ENCODE measurements around the gene GGCX.

The GGCX gene

DNA sequence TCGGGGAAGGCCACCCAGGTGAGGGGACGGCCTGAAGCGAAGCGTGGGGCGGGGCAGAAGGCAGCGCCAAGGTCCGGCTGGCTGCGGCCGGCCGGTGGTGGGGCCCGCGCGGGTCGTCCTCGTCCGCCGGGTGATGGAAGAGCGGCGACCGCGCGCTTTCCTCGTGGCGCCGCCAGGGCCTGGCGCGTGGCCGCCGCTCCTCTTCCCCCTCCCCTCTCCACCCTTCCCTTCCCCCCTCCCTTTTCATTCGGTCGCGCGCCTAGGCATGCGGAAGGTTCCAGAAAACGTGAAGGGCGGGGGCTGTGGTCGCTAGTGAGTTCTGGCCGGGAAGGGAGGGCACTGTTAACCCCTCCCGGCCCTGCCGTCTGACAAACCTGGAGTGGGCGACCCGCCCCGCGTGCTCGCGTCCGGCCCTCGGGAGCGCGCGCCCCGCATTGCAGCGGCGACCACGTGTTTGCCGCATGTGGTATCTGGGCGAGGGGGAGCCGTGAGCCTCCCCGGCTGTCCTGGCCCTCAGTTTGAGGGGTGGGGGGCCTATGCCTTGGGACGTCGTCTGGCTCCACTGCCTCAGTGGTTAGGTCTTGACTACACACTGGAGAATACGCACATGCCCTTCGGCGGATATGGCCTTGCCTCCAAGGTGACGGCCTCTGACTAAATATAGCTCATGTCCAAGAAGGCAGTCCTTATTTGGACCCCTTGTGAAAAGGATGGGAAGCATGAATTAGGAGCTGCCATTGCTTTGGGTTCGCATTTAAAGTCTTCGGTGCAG is 21.7 kb downstream of the GGCX start:
- no peak for DNase-seq

DNA sequence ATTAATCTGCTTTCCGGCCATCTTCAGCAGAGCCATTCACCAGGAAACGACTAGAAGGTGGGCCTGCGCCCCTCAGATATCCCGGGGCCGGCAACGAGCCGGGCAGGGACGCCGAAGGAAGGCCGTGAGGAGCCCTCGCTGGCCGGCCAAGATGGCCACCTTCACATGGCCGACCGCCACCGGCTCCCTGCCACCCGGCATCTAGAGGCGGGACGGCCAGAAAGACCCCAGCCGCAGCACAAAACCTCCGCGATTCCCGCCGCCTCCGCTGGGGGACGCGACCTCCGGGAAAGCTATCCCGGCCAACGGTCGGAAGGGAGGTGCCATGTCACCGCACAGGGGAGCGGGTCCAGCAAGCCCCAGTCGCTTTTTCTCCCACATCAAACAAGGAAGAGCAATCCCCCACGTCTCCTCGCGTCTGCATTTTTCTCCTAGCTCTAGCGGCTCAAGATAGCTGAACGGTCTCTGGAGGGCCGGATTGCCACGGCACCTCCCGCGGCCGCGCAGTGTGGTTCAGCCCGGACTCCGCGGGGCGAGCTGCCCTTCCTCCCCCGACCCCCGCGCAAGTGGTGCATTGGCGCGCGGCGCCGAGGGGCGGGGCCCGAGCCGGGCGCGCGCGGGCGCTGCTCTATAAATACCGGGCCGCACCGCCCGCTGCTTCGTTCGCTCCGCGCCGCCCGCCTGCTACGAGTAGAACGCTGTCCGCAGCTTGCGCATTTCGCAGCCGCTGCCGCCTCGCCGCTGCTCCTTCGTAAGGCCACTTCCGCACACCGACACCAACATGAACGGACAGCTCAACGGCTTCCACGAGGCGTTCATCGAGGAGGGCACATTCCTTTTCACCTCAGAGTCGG is 22.6 kb downstream of the GGCX start, which contains the start of gene MAT2A:
Gene MAT2A (plus strand): TSS at position 662 of the 854 bp plus-strand sequence. CDS start 120 bp downstream, at position 782.
- DNase-seq = peak; percentile 93

DNA sequence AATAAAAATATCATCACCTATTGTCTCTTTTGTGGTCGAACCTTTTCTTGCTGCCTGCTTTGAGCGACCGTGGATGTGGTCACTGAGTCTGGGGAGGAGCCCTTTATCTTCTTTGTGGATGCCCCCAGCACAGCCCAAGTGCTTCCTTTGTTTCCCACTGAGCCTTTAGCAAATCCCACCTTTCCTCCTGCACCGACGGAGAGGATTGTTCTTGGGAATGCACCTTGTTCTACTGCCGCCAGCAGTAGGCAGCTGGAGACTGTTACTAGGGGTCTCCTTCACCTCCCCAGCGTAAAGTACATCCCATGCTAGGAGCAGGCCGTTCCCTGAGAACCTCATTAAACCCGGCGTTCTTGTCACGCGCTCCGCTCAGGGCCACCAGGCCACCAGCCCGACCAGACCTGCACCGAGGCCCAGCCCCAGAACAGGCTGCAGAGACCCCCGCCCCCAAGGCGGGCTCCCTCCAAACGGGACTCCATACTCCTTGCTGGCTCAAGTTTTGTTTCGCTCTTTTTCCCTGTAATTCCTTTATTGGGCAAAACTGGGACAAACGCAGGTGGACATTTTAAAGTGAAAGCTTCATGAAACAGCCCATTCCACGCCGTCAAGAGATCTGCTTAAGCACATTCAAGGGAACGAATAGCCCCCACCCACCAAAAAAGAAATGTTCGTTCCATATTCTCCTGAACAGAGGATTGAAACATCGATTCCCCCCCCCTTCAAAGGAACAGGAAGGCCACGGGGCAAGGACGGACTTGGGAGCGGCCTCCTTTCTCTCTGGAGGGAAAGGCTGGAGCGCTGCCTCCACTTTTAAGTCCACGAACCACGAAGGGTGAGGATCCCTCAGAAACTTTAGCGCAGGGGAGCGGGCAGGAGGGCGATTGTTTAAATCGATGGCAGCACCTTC is 23.4 kb downstream of the GGCX start:
- DNase-seq = peak; percentile 37

DNA sequence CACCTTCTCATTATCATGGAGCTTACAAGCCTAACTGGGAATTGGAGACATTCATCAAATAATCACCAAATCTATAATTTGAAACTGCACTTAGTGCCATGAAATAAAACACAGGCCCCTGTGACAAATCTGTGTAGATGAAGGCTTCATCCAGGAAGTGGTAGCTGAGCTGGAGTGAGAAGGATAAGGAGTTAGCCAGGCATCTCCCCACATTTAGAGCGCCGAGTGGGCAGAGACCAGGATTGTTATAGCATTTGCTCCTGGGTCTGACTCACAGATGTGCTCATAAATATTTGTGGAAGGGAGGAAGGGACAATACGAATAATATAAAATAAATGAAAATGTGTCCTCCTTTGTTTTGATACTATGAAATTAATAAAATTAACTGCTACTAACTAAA is 24.8 kb downstream of the GGCX start:
- DNase-seq = no peak

DNA sequence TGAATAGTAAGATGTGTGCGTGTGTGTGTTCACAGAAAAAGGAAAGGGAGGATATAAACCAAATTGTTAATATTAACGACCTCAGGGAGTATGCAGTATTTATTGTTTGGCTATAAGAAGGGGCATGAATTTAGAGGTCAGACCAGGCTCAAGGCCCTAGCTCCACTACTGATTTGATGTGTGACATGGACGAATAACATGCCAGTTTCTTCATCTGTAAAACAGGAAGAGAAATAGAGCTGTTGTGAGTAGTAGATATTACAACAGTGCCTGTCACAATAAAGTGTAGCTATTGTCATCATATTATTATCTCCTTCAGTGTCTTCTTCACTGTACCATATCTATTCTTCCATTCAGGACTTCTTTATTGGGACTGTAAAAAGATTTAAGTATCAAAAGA is 26.4 kb downstream of the GGCX start:
- DNase-seq = no peak

DNA sequence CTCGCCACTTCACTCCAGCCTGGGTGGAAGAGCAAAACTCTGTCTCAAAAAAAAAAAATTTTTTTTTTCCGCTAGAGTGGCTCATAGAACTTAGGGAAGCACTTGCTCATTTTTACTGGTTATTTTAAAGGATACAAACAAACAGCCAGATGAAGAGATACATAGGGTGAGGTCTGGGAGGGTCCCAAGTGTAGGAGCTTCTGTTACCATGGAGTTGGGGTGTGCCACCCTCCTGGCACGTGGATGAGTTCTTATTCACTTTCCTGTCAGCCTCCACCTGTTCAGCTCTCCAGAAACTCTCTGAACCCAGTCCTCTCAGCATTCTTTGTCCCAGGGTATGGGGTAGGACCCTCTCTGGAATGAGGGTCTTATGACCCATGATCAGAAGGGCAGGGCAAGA is 27.2 kb downstream of the GGCX start:
- no peak for DNase-seq

DNA sequence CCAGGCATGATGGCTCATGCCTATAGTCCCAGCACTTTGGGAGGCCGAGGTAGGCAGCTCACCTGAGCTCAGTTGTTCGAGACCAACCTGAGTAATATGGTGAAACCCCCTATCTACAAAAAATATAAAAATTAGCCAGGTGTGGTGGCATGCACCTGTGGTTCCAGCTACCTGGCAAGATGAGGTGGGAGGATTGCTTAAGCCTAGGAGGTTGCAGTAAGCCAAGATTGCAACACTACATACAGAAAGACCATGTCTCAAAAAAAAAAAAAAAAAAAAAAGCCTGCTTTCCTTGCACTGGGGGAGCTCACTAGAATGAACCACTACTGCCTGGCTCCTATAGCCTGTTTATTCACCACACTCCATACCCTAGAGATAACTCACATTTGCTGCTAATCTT is 29.7 kb downstream of the GGCX start:
- no peak for DNase-seq

DNA sequence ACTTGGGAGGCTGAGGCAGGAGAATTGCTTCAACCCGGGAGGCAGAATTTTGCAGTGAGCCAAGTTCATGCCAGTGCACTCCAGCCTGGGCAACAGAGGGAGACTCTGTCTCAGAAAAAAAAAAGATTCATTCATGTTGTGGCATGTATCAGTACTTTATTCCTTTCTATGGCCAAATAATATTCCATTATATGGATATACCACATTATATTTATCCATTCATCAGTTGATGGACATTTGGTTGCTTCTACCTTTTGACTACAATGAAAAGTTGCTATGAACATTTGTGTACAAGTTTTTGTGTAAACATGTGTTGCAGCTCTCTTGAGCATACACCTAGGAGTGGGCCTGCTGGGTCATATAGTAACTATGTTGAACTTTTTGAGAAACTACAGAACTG is 31.5 kb downstream of the GGCX start:
- no peak for DNase-seq

DNA sequence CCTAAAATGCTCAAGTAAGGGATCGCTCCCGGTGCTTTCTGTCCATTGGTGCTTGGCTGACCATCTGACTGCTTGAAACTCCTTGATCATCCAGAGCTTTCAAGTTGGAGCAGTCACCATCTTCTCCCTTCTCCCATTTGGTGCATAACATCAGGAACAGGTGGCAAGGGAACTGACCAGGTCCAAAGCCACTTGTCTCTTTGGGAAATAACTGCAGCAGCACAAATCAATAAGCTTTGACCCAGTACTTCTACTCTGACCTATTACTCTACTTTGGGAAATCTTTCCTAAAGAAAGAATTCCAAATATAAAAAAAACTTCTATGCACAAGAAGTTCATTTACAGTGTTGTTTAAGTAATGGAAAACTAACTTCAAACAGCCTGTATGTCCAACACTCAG is 32.9 kb downstream of the GGCX start:
- DNase-seq = no peak

DNA sequence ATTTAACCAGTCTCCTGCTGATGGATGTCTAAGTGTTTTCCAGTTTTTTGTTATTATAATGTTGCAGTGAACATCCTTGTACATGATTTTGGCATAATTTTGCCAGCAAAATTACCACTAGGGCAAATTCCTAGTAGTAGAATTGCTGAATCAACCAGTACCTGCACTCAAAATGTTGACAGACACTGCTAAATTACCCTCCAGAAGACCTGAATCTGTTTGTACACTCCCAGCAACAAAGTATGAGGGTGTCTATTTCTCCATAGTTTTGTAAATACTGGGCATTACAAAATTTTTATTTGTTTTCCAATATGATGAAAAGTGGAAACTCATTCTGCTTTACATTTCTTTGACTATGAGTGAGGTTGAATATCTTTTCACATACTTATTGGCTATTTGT is 33.5 kb downstream of the GGCX start:
- no peak for DNase-seq

DNA sequence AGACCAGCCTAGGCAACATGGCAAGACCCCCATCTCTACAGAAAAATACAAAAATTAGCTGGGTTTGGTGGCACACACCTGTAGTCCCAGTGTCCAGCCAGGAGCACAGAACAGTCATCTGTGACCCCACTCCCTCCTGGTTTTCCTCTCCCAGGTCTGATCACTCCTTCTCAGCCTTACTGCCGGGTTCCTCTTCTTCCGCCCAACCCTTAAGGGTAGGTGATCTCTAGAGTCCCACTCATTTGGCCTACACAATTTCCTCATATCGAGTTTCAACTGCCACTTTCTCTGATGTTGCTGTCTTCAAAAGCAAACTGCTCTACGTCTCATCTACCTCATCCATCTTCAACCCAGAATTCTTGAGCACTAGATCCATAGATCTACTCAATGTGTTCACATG is 35.7 kb downstream of the GGCX start:
- DNase-seq = no peak

DNA sequence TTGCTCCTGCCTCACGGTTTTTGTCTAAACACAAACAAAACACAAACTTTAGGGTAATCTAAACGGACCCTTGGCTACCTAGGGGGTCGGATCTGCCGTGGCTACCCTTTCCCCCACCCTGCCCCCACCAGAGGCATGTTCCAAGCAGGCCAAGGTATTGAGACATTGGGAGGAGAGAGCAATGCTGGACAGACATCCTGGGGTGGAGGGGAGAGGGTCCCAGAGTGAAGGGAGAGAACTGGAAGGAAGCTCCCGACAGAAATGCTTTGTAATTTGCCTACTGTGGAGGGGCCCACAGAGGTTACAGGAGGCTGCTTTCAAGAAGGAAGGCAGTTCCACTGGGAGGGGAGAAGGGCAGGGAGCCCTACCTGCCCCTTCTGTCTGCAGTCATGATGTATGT is 36.3 kb downstream of the GGCX start:
- no peak for DNase-seq

DNA sequence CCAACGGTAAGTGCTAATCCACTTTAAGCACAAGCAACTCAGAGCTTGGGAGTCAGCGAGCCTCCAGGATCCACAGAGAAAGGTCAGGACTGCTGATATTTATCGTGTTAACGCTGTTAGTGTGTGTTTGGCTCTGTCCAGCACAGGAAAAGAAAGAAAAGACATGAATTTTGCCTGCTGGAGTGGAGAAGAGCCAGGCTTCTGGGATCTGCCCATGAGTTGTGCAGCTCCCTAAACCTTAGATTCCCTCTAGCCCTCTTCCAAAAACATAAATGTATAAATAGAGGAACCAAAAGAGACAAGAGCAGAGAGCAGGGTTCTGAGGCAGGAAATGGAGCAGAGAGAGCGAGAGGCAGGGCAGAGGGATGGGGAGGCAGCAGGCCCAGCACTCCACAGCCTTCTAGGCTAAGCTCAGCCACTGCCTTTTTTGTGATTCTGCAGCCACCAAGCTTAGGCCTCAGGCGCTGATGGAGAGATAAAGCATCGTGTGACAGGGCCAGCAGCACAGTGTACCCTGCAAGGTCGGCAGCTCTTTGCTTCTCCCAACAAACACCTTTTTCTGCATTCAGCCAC is 36.9 kb downstream of the GGCX start:
- DNase-seq = no peak

DNA sequence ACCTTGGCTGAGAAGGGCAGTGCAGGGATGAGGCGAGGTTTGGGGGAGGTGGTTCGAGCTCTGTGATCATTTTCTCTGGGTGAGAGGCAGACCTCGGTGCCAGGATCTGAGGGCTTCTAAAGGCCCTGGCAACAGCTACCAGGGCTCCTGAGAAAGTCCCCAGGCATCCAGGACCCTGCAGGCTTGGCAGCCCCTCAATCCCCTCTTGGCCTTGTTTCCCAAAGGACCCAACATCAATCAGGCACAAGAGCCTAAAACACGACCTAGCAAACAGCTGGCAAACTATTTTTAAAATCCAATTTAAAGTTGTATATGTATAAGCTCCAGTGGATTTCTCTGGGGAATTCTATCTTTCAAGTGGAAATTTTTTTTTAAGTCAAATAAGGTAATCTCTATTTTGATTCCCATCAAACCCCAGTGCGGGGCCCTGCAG is 37.4 kb downstream of the GGCX start:
- no peak for DNase-seq

DNA sequence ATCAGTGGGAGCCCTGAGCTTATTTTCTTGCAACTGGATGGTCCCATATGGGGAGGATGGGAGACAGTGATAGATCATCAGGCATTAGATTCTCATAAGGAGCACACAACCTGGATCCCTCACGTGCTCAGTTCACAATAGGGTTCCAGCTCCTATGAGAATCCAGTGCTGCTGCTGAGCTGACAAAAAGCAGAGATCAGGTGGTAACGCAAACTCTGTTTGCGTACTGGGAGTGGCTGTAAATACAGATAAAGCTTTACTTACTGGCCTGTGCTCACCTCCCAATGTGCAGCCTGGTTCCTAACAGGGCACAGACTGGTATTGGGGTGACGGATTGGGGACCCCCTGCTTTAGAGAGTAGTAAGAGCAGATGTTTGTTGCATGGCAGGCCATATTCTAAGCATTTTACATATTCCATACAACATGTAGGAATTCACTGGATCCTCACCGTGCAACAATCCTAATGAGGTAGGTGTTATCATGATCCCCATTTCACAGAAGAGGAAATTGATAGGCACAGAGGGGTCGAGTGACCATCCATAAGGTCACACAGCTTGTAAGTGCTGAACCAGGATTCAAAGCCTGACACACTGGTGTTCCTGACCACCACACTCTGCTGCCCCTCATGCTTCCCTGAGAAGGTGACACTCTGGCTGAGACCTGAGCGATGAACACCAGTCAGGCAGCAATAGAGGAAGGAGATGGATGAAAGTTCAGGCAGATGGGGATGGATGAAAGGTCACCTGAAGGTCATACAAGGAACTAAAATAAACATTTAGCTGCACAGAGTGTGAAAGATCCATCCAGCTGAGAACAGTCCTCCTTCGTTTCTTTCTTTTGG is 38.0 kb downstream of the GGCX start:
- DNase-seq = no peak

DNA sequence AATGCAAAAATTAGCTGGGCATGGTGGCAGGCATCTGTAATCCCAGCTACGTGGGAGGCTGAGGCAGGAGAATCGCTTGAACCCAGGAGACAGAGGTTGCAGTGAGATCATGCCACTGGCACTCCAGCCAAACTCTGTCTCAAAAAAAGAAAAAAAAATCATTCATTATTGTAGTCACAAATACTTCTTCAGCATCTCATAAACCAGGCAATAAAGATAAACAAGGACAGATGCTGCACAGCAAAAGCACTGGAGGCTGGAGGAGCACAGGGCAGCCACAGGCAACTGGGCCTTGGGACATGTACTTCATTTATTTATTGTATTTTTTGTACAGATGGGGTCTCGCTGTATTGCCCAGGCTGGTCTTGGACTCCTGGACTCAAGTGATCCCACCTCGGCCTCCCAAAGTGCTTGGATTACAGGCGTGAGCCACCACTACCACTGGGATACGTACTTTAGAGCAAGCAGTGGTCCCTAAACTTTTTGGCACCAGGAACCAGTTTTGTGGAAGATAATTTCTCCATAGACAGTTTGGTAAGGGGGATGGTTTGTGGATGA is 39.1 kb downstream of the GGCX start:
- no peak for DNase-seq

DNA sequence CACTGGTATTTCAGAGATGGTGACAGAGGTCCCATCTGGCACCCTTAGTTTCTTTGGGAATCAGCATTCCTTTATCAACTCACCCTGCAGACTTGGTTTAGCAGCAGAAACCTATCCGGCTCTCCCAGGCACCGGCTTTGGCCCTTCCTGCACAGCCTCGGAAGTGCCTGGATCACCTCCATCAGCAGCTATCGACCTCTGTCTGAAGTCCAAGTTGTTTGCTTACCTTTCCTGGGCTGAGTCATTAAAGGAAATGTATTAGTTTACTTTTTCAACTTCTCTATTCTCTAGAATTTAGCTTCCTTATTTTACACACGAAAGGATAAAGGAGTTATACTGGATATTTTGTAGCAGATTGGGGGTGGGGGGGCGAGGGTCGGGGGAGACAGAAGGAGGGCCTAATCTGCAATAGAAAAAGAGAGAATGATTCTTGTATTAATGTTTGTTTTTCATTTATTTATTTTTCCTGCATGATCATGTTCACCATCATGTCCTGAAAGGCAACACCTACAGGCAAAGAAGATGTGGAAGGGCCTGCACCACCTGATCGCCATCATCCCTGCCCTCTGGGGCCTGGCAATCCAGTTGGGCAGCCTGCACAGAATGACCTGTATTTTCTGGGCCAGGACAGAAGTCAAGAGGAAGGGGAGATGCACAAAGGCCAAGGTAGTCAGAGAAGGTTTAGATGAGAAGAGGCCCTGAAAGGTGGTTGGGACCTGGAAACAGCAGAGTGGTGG is 44.5 kb downstream of the GGCX start:
- no peak for DNase-seq

DNA sequence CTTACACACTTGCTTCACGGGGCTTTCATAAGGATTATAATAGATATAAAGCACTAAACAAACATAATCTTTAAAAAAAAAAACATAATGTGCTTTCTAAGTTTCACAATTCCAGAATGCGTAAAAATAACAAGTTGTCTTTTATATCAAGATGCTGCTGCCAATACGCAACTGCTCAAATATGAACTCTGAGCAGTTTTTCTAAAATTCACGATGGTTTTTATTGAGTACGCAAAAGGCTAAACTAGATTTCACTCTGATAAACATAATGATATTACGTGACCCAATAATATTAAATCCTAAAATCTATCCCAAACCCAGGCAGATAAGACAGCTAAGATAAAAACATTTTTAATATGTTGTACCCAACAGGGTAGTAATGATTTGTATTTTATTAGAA is 47.0 kb downstream of the GGCX start:
- DNase-seq = no peak

DNA sequence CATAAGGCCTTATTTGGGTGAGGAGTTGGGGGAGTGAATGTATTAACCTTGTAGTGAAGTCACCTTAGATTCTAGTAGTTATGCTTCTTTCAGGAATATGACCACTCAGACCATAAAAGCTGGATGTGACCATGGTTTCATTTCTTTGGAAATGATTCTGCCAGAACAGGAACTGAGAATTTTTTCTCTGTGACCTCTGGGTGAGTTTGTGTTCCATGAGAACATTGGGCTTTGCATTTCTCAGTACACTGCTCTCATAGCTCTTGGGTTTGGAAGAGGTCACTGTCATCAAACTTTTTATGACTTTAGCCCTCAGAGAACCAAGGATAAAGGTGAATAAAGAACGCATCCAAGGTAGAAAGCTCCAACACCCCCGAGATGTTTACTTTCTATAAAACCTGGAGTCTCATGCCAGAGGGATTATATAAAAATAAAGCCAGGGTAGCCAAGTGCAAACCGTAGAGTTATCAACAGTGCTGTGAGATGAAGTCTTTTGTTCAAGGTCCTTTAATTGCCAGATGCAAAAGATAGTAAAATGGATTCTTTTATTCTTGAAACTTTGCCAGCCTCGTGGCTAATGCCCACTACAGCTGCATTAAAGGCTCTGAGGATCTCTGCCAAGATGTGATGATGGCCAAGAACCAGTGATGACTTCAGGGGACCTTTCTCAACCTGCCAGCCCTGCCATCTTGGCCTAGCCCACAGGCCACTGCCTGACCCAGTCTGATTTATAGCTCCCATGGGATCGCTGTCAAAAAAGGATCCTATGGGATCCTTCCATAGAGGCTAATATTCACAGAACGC is 50.1 kb downstream of the GGCX start:
- no peak for DNase-seq

DNA sequence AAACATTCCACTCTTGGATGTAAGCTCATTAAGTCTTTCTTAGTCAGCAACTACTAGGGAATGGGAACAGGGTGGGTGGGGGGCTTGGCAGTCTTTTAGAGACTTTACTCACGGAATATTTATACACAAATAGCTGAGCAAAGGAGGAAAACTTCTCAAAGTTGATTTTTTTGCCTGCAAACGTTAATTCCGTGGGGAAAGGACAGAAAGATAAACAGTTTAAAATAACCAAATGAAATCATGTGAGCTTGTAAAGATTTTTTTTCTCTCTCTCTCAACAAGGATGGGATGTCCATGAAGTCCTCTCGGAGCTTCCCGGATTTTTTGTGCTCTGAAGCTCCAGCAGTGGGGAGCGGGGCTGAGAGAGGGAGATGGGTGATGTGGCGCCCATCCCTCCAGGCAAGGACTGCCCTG is 54.5 kb downstream of the GGCX start:
- DNase-seq = no peak

Data from KG1 (cell line).